SHP77 treated with DMSO at 0.1 percent for 48 hours (cell line): Measurements from ENCODE around the gene ELMOD2.
"Not testable (repeated sequence)": the region's sequence is repeated elsewhere in the genome, so short reads cannot be mapped to it uniquely, and the experiment has no call there.

Source experiments
- DNase-seq: peaks from one replicate; lab custom pipeline; 2025; lab: John Stamatoyannopoulos, UW

ELMOD2 gene

DNA sequence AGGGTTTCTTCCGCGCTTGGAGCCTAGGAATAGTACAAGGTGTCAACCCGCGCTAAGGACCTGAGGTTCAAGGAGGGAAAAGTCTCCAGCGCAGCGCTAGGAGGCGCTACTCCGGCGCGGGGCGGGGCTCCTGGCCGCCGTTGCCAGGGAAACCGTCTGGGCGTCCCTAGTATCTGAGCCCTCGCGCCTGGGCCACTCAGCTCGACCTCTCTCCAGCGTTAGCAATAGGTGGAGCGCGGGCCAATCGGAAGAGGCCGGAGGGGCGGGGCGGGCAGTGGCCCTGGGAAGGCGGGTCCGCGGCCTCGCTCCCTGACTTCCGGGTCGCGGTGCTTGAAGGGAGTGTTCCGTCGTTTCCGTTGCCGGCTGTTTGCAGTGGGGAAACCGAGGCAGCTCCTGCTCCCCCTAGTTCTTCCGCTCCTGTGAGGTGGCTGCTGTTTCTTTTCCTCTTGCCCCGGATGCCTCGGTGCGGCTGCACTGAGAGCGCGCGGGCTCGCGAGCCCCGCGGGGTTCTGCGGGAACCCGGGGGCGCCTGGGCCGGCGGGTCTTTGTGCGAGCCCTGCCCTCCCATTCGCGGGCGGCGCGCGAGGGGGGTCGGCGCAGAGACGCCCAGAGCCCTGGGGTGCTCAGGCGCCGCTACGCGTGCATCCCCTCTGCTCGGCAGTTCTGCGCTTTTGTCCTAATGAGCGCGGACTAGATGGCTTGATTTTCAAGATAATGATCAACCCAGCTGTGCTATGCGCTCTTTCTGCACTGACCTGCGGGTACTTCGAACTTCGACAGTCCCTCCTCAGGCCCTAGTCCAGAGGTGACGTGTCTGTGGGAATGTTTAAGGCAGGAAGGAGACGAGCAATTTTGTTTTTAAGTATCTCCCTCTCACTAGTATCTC is at the start of gene ELMOD2:
ELMOD2 (plus strand) TSS at position 312 of the 886 bp plus-strand sequence. CDS start 1,261 bp downstream, outside the sequence.
- peak; percentile 80 for DNase-seq

DNA sequence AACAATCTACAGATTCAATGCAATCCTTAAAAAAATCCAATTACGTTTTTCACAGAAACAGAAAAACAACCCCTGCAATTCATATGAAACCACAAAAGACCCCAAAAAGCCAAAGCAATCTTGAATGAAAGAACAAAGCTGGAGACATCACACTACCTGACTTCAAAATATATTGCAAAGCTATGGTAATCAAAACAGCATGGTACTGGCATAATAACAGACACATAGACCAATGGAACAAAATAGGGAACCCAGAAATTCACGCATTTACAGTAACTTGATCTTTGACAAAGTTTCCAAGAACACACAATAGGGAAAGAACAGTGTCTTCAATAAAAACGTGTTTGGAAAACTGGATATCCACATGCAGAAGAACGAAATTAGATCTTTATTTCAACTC is 40.5 kb upstream of the ELMOD2 start:
- DNase-seq: no peak

DNA sequence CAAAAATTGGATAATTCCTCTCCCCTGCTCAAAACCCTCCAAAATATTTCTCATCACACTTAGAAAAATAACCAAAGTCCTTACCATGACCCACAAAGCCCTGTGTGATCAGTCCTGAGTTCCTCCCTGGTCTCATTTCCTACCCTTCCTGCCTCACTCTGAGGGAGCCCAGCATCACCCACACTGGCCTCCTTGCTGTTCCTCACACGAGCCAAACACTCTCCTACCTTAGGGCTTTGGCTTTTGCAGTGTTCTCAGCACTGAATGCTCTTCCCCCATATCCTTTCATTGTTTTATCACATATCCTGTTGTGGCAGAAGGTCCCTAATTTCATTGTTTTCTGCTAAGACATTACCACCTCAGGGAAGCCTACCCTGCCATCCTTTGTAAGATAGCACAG is 38.0 kb upstream of the ELMOD2 start:
- DNase-seq: no peak

DNA sequence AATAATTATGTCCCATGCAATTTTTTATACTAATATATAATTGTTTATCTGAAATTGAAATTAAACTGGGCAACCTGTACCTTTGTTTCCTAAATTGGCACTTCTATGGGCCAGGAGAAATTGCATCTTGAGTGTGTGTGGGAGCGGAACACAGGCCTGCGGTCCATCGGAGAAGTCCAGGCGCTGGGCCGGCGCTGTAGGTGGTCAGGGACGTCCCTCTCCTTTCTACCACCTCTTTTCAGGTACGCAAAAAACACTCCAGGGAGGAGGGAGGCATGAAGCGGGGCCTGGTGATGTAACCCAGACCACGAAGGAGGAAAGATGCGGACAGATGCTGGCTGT is 26.6 kb upstream of the ELMOD2 start:
- DNase-seq: no peak

- DNase-seq: no peak
Measured at GRCh38 chr4:140497747-140498636, 26.0 kb upstream of the ELMOD2 start, which contains the start of gene MGAT4D. Gene MGAT4D (minus strand): TSS chr4:140498293. CDS start chr4:140498222, 71 bp downstream.

GRCh38 chr4:140499391-140499790 is 24.6 kb upstream of the ELMOD2 start:
- DNase-seq: no peak

DNA sequence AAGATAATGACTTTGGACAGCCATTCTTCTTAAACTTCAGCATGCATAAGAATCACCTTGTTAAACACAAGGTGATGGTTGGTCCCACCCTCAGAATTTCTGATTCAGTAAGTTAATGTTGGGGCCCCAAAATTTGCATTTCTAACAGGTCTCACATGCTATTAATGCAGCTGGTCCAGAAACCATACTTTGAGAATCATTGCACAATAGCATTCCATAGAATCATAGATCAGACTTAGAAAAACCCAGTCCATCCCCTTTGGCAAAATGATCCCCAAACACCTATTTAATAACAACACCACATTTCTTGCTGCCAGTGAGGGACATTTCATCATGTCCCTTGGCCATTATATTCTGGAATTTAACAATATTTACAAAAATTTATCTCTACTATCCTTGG is 19.7 kb upstream of the ELMOD2 start:
- no peak for DNase-seq

- not testable (repeated sequence) for DNase-seq
Measured at GRCh38 chr4:140513765-140514164, 10.2 kb upstream of the ELMOD2 start.

GRCh38 chr4:140515423-140515822 is 8.5 kb upstream of the ELMOD2 start:
- DNase-seq: no peak

GRCh38 chr4:140523370-140523856 is 555 bp upstream of the ELMOD2 start:
- no peak for DNase-seq

DNA sequence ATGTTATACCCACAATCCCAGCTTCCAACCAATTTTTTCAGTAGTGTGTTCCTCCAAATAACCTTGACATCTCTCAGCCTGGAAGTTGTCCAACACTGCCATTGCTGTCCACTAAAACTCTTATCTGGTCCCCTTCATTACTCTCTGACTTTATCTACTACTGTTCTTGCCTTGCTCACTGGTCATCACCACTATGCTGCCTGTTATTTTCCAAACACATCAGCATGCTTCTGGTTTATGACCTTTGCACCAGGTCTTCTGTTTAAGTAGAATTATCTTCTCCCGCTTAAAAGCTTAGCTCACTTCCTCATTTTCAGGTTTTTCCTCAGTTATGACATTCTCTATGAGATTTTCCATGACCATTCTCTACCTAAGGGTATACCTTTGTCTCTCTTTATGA is 5.5 kb downstream of the ELMOD2 start:
- DNase-seq: no peak

GRCh38 chr4:140533951-140534480 is 10.0 kb downstream of the ELMOD2 start:
- no peak for DNase-seq

DNA sequence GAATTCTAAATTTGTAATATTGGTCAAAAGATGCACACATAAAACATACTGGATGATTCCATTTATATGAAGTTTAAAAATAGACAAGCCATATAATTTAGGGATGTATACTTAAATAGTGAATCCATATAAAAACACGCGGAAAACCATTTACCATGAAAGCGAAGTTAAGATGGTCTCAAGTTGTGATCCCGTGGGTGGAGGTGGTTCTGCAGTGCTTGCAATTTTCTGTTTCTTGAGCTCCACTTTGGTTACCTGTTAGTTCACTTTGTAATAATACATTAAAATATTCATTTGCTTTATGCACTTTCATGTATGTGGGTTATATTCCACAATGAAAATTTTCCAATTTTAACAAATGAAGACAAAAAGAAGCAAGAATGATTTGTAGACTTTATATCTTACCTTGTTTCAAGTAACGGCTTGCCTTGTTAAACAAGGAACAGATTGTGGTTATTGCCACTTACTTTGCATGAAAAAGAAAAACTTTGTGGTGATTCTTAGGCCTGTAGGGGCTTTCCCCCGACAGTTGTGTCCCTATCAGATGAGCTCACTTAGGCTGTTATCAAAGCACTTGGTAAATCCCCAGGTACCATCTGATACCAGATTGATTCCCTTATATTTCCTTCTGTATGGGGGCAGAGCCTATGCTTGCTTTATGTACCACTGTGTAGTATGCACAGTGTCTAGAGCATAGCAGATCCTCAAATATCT is 32.6 kb downstream of the ELMOD2 start:
- no peak for DNase-seq

DNA sequence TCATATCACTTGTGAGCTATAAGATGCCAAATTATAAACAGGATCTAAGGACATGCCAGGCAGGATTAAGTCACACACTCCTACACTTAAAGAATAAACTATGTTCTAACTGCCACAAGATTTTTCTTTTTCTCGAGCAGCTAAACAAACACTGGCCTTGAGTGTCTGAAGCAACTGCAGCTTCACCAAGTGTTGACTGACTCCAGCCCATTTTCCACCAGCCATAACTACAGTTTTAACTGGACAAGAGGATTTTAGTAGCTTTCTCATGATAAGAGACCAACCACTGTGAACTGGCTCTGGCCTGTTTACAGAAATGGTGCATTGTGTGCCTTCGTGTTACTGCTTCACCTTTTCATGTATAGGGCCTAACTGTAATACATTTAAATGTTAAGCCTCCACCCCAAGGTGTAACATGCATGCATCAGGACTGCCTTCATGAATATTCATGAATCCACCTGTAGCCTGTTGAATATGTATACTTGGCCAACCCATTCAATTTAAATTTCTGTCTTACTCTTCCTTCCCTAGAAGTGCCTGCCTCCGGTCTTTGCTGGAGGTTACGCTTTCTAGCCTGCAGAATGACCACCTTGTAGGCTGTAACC is 34.0 kb downstream of the ELMOD2 start:
- DNase-seq: no peak

DNA sequence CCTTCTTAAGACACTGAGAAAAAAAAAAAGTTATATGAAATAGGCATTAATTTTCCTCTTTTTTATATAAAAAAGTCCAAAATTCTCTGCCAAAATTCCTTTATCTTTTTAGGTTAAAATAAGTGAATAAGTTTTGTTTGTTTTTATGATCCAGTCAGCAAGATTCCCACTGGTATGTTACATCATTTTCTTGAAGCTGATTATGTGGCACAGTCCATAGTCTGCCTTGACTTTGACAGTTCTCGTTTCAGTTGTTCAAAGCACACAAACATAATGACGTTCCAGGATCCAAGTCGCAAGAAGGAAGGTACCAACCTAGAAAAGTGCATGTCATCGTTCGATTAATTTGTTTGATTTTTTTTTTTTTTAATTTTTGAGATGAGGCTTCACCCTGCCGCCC is 35.7 kb downstream of the ELMOD2 start:
- no peak for DNase-seq

- no peak for DNase-seq
Measured at GRCh38 chr4:140568507-140569306, 44.7 kb downstream of the ELMOD2 start, which contains the start of gene UCP1. Gene UCP1 (minus strand): TSS chr4:140568961. CDS start chr4:140568729, 232 bp downstream.

DNA sequence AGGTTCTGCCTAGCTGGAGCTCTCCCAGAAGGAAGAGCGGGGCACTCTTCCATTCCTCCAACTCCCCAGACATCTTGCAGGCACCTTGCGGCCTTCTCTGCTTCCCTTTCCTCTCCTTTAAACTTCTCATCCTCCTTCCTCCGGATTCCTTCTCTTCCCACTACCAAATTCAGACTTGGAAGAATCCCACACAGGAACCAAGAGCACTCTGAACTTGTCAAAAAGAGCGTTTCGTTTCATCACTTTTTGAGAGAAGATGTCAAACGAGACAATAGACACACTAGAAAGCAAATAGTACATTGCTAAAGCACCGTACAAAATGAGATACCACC is 45.3 kb downstream of the ELMOD2 start:
- DNase-seq: no peak

DNA sequence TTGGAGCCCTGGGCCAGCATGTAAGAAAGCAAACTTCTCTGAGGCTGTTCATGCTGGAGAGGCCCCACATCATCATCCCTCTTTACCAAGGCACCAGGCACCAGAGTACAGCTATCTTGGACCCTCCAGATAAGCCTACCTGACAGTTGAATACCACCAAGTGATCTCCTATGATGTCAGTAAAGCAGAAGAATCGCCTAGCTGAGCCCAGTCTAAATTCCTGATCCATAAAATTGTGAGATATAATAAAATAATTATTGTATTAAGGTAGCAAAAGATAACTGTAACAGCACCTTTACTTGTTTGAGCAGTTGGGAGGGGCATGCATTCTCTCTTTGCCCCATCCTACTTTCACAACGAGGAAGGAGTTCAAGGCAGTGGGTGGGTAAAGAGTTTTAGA is 47.7 kb downstream of the ELMOD2 start:
- no peak for DNase-seq

GRCh38 chr4:140575489-140575888 is 51.5 kb downstream of the ELMOD2 start:
- no peak for DNase-seq

- no peak for DNase-seq
Measured at GRCh38 chr4:140579278-140579677, 55.3 kb downstream of the ELMOD2 start.

DNA sequence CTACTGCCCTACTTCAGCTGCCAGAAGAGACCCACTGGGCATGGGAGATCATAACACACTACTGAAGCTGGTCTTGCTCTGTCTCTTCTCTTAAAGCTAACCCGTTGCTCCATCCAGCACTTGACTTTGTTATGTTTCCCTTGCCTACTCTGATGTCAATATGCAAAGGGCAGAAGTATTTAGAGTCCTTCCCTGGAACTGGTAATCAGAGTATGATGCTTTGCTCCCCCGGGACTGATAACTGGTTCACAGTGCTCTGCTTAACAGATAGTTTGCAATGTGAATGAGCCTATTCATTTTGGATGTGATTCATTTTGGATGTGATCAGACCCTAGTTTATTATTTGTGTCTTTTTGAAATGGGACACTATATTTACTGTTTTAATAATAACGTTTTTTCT is 57.1 kb downstream of the ELMOD2 start:
- DNase-seq: no peak
